SK-N-SH (cell line): ENCODE measurements around the gene FEZF1.

Experiments used
- CHD2 ChIP-seq: fragments of 150-350 bp; IDR thresholded peaks from 2 replicates; pipeline ENCODE4 v1.6.1; 2018; ENCODE audit warnings: low read length; ENCODE audit not compliant: partially characterized antibody
- ELF1 ChIP-seq: IDR thresholded peaks from 2 replicates; pipeline ENCODE4 v1.4.0; 2012
- EP300 ChIP-seq, 2 experiments: IDR thresholded peaks; 2 replicates each; pipeline versions ENCODE4 v1.4.0 to v1.6.1; 2012; ENCODE audit warnings: borderline replicate concordance in 1 of 2, low read depth in 1 of 2, low read length in 1 of 2
- MXI1 ChIP-seq: IDR thresholded peaks from 2 replicates; pipeline ENCODE4 v1.6.1; 2012; ENCODE audit warnings: mild to moderate bottlenecking, low read depth, low read length, improper control_type of control experiment
- NRF1 ChIP-seq: IDR thresholded peaks from 2 replicates; pipeline ENCODE4 v1.6.1; 2012; ENCODE audit warnings: low read depth, mild to moderate bottlenecking, low read length
- SIN3A ChIP-seq: IDR thresholded peaks from 2 replicates; pipeline ENCODE4 v1.6.1; 2012; ENCODE audit warnings: low read depth, mild to moderate bottlenecking, low read length, moderate library complexity, borderline replicate concordance
- TAF1 ChIP-seq: IDR thresholded peaks from 2 replicates; pipeline ENCODE4 v1.6.1; 2012; ENCODE audit warnings: low read depth, mild to moderate bottlenecking, low read length, moderate library complexity, borderline replicate concordance
- TCF12 ChIP-seq: IDR thresholded peaks from 2 replicates; pipeline ENCODE4 v1.4.0; 2012
- TF ChIP-seq, protein P1 (sequence below): fragments of 200-600 bp; sonication (generic); IDR thresholded peaks from 2 replicates; pipeline ENCODE4 v1.6.1; 2017; ENCODE audit warnings: antibody characterized with exemption, mild to moderate bottlenecking, moderate library complexity
- TF ChIP-seq, protein P2 (sequence below): IDR thresholded peaks from 2 replicates; pipeline ENCODE4 v1.6.1; 2012; ENCODE audit warnings: mild to moderate bottlenecking, low read depth, low read length, moderate library complexity
- TF ChIP-seq, protein P3 (sequence below): IDR thresholded peaks from 2 replicates; pipeline ENCODE4 v1.4.0; 2012; ENCODE audit warnings: low read depth

DNA sequence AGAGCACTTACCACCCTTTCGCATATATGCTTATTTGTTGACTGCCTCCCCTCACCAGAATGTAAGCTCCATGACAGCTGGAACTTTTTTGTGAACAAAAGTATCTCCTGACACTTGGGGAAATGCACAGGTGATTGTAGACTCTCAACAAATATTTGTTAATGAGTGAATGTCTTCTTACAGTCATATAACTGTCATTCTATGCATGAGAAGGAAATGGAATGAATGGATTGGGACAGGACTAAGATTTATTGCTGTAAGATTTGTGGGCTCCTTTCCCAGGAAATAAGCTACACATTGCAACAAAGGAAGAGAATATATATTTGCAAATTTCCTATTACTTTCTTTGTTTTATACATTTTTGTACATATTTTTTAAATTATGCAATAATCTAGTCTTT, 48.5 kb downstream of the FEZF1 start:
- TF ChIP-seq, protein P1, sequence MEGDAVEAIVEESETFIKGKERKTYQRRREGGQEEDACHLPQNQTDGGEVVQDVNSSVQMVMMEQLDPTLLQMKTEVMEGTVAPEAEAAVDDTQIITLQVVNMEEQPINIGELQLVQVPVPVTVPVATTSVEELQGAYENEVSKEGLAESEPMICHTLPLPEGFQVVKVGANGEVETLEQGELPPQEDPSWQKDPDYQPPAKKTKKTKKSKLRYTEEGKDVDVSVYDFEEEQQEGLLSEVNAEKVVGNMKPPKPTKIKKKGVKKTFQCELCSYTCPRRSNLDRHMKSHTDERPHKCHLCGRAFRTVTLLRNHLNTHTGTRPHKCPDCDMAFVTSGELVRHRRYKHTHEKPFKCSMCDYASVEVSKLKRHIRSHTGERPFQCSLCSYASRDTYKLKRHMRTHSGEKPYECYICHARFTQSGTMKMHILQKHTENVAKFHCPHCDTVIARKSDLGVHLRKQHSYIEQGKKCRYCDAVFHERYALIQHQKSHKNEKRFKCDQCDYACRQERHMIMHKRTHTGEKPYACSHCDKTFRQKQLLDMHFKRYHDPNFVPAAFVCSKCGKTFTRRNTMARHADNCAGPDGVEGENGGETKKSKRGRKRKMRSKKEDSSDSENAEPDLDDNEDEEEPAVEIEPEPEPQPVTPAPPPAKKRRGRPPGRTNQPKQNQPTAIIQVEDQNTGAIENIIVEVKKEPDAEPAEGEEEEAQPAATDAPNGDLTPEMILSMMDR = no peak
- TF ChIP-seq TAF1 (no peak), SIN3A (no peak), CHD2 (no peak), MXI1 (no peak), EP300 (IDR thresholded peaks at IDR 0.05; ENCODE audit: borderline replicate concordance in 1 of 2, low read depth in 1 of 2, low read length in 1 of 2) (no peak), ELF1 (no peak), NRF1 (no peak), TCF12 (no peak)
- TF ChIP-seq, protein P2, sequence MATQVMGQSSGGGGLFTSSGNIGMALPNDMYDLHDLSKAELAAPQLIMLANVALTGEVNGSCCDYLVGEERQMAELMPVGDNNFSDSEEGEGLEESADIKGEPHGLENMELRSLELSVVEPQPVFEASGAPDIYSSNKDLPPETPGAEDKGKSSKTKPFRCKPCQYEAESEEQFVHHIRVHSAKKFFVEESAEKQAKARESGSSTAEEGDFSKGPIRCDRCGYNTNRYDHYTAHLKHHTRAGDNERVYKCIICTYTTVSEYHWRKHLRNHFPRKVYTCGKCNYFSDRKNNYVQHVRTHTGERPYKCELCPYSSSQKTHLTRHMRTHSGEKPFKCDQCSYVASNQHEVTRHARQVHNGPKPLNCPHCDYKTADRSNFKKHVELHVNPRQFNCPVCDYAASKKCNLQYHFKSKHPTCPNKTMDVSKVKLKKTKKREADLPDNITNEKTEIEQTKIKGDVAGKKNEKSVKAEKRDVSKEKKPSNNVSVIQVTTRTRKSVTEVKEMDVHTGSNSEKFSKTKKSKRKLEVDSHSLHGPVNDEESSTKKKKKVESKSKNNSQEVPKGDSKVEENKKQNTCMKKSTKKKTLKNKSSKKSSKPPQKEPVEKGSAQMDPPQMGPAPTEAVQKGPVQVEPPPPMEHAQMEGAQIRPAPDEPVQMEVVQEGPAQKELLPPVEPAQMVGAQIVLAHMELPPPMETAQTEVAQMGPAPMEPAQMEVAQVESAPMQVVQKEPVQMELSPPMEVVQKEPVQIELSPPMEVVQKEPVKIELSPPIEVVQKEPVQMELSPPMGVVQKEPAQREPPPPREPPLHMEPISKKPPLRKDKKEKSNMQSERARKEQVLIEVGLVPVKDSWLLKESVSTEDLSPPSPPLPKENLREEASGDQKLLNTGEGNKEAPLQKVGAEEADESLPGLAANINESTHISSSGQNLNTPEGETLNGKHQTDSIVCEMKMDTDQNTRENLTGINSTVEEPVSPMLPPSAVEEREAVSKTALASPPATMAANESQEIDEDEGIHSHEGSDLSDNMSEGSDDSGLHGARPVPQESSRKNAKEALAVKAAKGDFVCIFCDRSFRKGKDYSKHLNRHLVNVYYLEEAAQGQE = no peak
- TF ChIP-seq, protein P3, sequence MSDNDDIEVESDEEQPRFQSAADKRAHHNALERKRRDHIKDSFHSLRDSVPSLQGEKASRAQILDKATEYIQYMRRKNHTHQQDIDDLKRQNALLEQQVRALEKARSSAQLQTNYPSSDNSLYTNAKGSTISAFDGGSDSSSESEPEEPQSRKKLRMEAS = no peak
